GM12892 (cell line): ENCODE measurements around the gene TYW1B.
"Not testable (repeated sequence)": the region's sequence is repeated elsewhere in the genome, so short reads cannot be mapped to it uniquely, and the experiment has no call there.

ENCODE experiments used
- POLR2A ChIP-seq: IDR thresholded peaks from 2 replicates; pipeline ENCODE4 v1.6.1; 2011; ENCODE audit warnings: low read depth, low read length, control low read depth
- POLR2AphosphoS5 ChIP-seq: IDR thresholded peaks from 2 replicates; pipeline ENCODE4 v1.6.1; 2011; ENCODE audit warnings: low read depth, low read length, control low read depth
- TAF1 ChIP-seq: IDR thresholded peaks from 2 replicates; pipeline ENCODE4 v1.6.1; 2011; ENCODE audit warnings: low read depth, mild to moderate bottlenecking, control low read depth, low read length, borderline replicate concordance

GRCh38 chr7:72643708-72644107 is 184.3 kb downstream of the TYW1B start:
- TF ChIP-seq POLR2AphosphoS5, POLR2A, TAF1: not testable (repeated sequence)
